GM12801 (cell line): ENCODE measurements around the gene CCDC142.

Experiments
- CTCF ChIP-seq: IDR thresholded peaks from one replicate; pipeline ENCODE4 v1.5.1; 2011; ENCODE audit warnings: control low read depth; ENCODE audit not compliant: insufficient read length; ENCODE audit errors: extremely low read depth

CCDC142 gene

GRCh38 chr2:74448771-74449170, 34.0 kb downstream of the CCDC142 start:
- TF ChIP-seq CTCF, result no peak

GRCh38 chr2:74447230-74447999, 35.4 kb downstream of the CCDC142 start:
- TF ChIP-seq CTCF, result no peak

GRCh38 chr2:74444498-74445318, 38.1 kb downstream of the CCDC142 start:
- TF ChIP-seq CTCF, result no peak

GRCh38 chr2:74441690-74442482, 40.9 kb downstream of the CCDC142 start, which contains the start of gene RTKN:
RTKN (minus strand) TSS chr2:74441937; CDS start chr2:74441816, 121 bp downstream.
- TF ChIP-seq CTCF, result no peak

GRCh38 chr2:74441170-74441689, 41.6 kb downstream of the CCDC142 start:
- TF ChIP-seq CTCF, result no peak

- TF ChIP-seq CTCF, result no peak
These were observed 42.2 kb downstream of the CCDC142 start for GRCh38 chr2:74440378-74441169.
